ENCODE data around the gene ATF4.

The ATF4 gene

GRCh38 chr22:39481595-39481994 lies 38.8 kb upstream of the ATF4 start:
- DNase-seq (ENCODE audit: low read depth): no peak
- no peak overlapping the region for H3K4me3 ChIP-seq (ENCODE audit: low read depth, low read length)
- TF ChIP-seq CTCF (IDR thresholded peaks at IDR 0.05; ENCODE audit: control insufficient read depth, extremely low read depth, insufficient read depth): no peak

- DNase-seq (ENCODE audit: low read depth): no peak
- H3K4me3 ChIP-seq (ENCODE audit: low read depth, low read length): no peak overlapping the region
- no peak for TF ChIP-seq CTCF (IDR thresholded peaks at IDR 0.05; ENCODE audit: control insufficient read depth, extremely low read depth, insufficient read depth)
These were observed 37.6 kb upstream of the ATF4 start for GRCh38 chr22:39482768-39483167.

- DNase-seq (ENCODE audit: low read depth): no peak
- no peak overlapping the region for H3K4me3 ChIP-seq (ENCODE audit: low read depth, low read length)
- no peak for TF ChIP-seq CTCF (IDR thresholded peaks at IDR 0.05; ENCODE audit: control insufficient read depth, extremely low read depth, insufficient read depth)
These were observed 33.2 kb upstream of the ATF4 start for GRCh38 chr22:39486951-39487825.

- TF ChIP-seq CTCF (IDR thresholded peaks at IDR 0.05; ENCODE audit: control insufficient read depth, extremely low read depth, insufficient read depth): no peak
- no peak for DNase-seq (ENCODE audit: low read depth)
- no peak overlapping the region for H3K4me3 ChIP-seq (ENCODE audit: low read depth, low read length)
These were observed 32.4 kb upstream of the ATF4 start for GRCh38 chr22:39487826-39488520.

GRCh38 chr22:39488563-39489083 lies 31.7 kb upstream of the ATF4 start:
- no peak overlapping the region for H3K4me3 ChIP-seq (ENCODE audit: low read depth, low read length)
- no peak for TF ChIP-seq CTCF (IDR thresholded peaks at IDR 0.05; ENCODE audit: control insufficient read depth, extremely low read depth, insufficient read depth)
- no peak for DNase-seq (ENCODE audit: low read depth)

- TF ChIP-seq CTCF (IDR thresholded peaks at IDR 0.05; ENCODE audit: control insufficient read depth, extremely low read depth, insufficient read depth): no peak
- no peak overlapping the region for H3K4me3 ChIP-seq (ENCODE audit: low read depth, low read length)
- no peak for DNase-seq (ENCODE audit: low read depth)
These were observed 31.0 kb upstream of the ATF4 start for GRCh38 chr22:39489094-39490068.

Data from LNCaP clone FGC (cell line).